ENCODE results near the gene ENTR1. TPM values are rescaled to one million over a fixed set of nuclear protein-coding genes. Genes with fewer than 3 reads are reported as not detected.

Gene ENTR1
- total RNA-seq, 1 donor = 36.3 TPM

GRCh38 chr9:136363106-136363948 is 47.1 kb downstream of the ENTR1 start, which contains the start of gene DNLZ:
Gene DNLZ (minus strand): TSS chr9:136363744. CDS start chr9:136363714, 30 bp downstream.
- peak within 1 kb of the TSS; percentile 83 for H3K4me3 ChIP-seq (ENCODE audit: low read depth, low read length)
- peak; percentile 81 for TF ChIP-seq CTCF (IDR thresholded peaks at IDR 0.05; ENCODE audit: insufficient read depth, low read length)
- DNase-seq (ENCODE audit: low read depth) = peak; percentile 93

GRCh38 chr9:136362450-136362784 is 48.0 kb downstream of the ENTR1 start:
- H3K4me3 ChIP-seq (ENCODE audit: low read depth, low read length) = peak overlapping the region; percentile 55
- no peak for TF ChIP-seq CTCF (IDR thresholded peaks at IDR 0.05; ENCODE audit: insufficient read depth, low read length)
- DNase-seq (ENCODE audit: low read depth) = peak; percentile 20

DNA sequence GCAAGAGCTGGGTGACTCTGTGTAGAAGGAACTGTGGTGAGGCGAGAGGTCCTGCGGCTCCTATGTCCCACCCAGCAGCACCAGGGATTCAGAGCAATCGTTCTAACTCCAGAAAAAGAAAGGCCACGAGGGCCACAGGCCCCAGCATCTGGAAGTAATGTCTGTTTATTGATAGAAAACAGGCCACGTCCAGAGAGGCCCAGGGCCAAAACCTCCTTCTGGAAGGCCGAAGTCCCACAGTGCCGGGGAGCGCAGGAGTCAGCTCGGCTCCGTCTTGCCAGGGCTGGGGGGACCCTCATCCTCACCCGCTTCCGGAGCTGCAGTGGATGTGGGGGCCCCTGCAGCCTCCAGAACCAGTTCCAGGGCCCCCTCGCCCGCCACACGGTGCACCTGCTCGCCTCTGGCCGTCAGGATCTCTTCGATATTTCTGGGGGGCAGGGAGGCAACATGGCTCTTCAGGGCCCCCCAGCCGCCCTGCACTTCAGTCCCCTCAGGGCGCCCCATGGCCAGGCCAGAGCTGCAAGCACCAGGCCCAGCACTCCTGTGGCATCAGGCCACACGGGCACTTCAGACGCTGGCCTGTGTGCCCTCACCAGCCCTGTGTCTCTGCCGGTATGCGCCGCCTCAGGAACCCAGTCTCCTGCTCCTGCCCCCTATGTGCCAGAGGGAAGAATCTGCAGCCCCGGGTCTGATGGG is 48.5 kb downstream of the ENTR1 start:
- TF ChIP-seq CTCF (IDR thresholded peaks at IDR 0.05; ENCODE audit: insufficient read depth, low read length) = no peak
- peak; percentile 40 for DNase-seq (ENCODE audit: low read depth)
- H3K4me3 ChIP-seq (ENCODE audit: low read depth, low read length) = no peak overlapping the region

DNA sequence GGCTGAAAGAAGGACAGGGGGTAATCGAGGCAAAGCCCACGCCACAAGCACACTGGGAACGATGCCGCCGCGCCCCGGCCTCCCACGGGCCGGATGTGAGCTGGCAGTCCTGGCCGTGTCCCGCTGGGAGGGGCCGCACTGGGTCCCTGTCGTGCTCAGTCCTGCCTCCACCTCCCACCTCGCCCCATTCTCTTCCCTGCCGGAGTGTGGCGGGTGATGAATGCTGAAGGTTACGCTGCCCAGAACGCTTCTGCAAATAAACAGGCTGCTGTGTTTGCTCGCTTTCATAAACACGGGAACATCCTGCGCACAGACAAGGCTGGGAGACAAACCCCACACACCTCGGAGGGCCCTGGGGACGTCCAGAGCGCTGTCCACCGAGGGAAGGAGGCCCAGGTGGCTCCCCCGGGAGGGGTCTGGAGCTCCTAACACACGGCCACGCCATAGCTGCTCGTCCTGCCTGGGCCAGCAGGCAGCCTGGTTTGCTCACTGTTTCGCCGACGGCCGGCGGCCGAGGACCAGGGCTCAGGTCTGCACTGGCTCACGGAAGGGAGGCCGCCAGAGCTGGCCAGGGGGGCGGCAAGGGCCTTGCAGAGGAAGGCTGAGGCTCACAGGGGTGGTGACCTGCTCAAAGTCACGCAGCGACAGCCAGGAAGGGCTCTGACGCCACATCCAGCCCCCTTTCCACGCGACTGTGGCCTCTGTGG is 49.2 kb downstream of the ENTR1 start:
- no peak overlapping the region for H3K4me3 ChIP-seq (ENCODE audit: low read depth, low read length)
- no peak for TF ChIP-seq CTCF (IDR thresholded peaks at IDR 0.05; ENCODE audit: insufficient read depth, low read length)

GRCh38 chr9:136359774-136360718 is 50.4 kb downstream of the ENTR1 start:
- no peak overlapping the region for H3K4me3 ChIP-seq (ENCODE audit: low read depth, low read length)
- no peak for DNase-seq (ENCODE audit: low read depth)
- TF ChIP-seq CTCF (IDR thresholded peaks at IDR 0.05; ENCODE audit: insufficient read depth, low read length) = no peak

More for the DNA sequence above, 49.2 kb downstream of the ENTR1 start:
- peak; percentile 11 for DNase-seq (ENCODE audit: low read depth)

DNA sequence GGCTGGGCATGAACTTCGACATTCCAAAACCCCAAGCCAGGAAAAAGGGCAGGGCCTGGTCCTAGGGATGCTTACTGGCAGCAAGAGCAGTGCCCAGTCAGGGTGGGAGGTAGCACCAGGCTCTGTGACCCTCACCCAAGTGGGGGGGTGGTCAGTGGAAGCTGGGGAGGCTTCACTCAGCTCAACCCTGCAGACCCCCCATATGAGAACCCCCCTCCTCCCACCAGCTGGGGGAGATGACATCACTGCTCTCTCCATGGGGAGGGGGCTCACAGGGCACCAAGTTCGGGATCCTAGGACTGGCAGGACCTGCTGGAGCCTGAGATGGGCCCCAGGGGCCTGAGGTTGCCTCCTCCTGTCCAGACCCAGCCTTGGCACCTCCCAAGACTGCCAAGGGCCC is 51.5 kb downstream of the ENTR1 start:
- no peak for DNase-seq (ENCODE audit: low read depth)
- no peak for TF ChIP-seq CTCF (IDR thresholded peaks at IDR 0.05; ENCODE audit: insufficient read depth, low read length)

More for the DNA sequence above, 51.5 kb downstream of the ENTR1 start:
- no peak overlapping the region for H3K4me3 ChIP-seq (ENCODE audit: low read depth, low read length)

Data from fibroblast of the aortic adventitia (primary cell).